Hematopoietic multipotent progenitor cell treated with erythropoietin and hydrocortisone succinate and interleukin-3 and kit ligand, for 15 days (in vitro differentiated cells): ENCODE measurements around the gene CSGALNACT2.

Experiments used
- DNase-seq: peaks from one replicate; pipeline ENCODE4 v3.0.0-alpha.2; 2015; ENCODE audit warnings: low spot score

The CSGALNACT2 gene

GRCh38 chr10:43112608-43112961 lies 25.7 kb upstream of the CSGALNACT2 start:
- no peak for DNase-seq

- DNase-seq: no peak
Observed at GRCh38 chr10:43113201-43114087, 24.8 kb upstream of the CSGALNACT2 start.

- no peak for DNase-seq
Observed at GRCh38 chr10:43114088-43114742, 24.0 kb upstream of the CSGALNACT2 start.

GRCh38 chr10:43114743-43115611 lies 23.3 kb upstream of the CSGALNACT2 start:
- no peak for DNase-seq

- DNase-seq: no peak
Observed at GRCh38 chr10:43115881-43116595, 22.2 kb upstream of the CSGALNACT2 start.

GRCh38 chr10:43116596-43116995 lies 21.6 kb upstream of the CSGALNACT2 start:
- DNase-seq: no peak

GRCh38 chr10:43117031-43117776 lies 21.0 kb upstream of the CSGALNACT2 start:
- DNase-seq: no peak

GRCh38 chr10:43117777-43118583 lies 20.3 kb upstream of the CSGALNACT2 start:
- no peak for DNase-seq

GRCh38 chr10:43118631-43119415 lies 19.4 kb upstream of the CSGALNACT2 start:
- no peak for DNase-seq

- DNase-seq: no peak
Observed at GRCh38 chr10:43119416-43120115, 18.7 kb upstream of the CSGALNACT2 start.

GRCh38 chr10:43120116-43120928 lies 17.9 kb upstream of the CSGALNACT2 start:
- no peak for DNase-seq

- no peak for DNase-seq
Observed at GRCh38 chr10:43120929-43121314, 17.3 kb upstream of the CSGALNACT2 start.

GRCh38 chr10:43121444-43121843 lies 16.8 kb upstream of the CSGALNACT2 start:
- no peak for DNase-seq

GRCh38 chr10:43122096-43122495 lies 16.1 kb upstream of the CSGALNACT2 start:
- DNase-seq: no peak

GRCh38 chr10:43122826-43123225 lies 15.4 kb upstream of the CSGALNACT2 start:
- no peak for DNase-seq

GRCh38 chr10:43123361-43124093 lies 14.7 kb upstream of the CSGALNACT2 start:
- no peak for DNase-seq

- no peak for DNase-seq
Observed at GRCh38 chr10:43124094-43124521, 14.1 kb upstream of the CSGALNACT2 start.
